Esophagus squamous epithelium (tissue), 4 donors: ENCODE data around the gene MED23.

ENCODE experiments used
- CTCF ChIP-seq, 6 experiments: fragments of 450-650 bp in 4 of 6; fragments of 200-600 bp in 2 of 6; sonication (generic) in 2 of 6; IDR thresholded peaks; one replicate each; pipeline ENCODE4 v1.5.1; 2016 to 2019; ENCODE audit warnings: antibody characterized with exemption in 6 of 6, mild to moderate bottlenecking in 4 of 6, moderate library complexity in 4 of 6
- POLR2A ChIP-seq, 4 donors: fragments of 450-650 bp; IDR thresholded peaks; one replicate each; pipeline ENCODE4 v1.6.1; 2017; ENCODE audit warnings: antibody characterized with exemption in 4 of 4, mild to moderate bottlenecking in 4 of 4, moderate library complexity in 3 of 4

GRCh38 chr6:131627724-131628682, at the start of gene MED23:
- TF ChIP-seq CTCF (IDR thresholded peaks at IDR 0.05) = peak; percentile 80 to 95 (median 90)
- peak in 2 of 4 donors; percentile 56 to 62 for TF ChIP-seq POLR2A (IDR thresholded peaks at IDR 0.05)
